ENCODE measurements around the gene TSHZ3.

The TSHZ3 gene

DNA sequence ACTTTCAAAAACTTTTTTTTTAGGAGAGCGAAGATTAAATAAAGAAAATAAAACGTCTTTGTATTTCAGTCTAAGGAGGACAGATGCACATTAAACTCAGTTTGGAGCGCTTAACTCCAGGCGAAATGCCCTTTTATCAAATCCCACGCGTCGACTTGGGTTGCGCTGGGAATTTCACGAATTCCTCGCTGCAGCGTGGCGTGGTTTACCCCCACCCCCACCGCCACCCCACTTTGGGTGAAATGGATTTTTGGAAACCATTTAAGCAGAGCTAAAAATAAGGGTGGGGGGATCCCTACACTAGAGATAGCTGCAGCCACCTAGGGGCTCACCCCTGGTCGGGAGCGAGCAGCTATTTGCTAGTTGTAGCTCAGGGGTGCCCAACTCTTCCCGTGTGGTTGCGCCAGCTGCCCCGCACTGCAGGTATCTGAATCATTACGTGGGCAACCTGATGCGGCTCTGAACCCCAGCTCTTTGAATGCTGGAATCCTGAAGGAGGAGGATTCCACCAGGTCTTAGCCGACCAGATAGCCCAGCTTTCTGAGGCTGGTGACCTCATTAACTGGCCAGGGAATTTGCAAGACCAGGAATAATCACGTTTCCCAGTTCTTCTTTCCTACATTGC lies 6.5 kb upstream of the TSHZ3 start:
- DNase-seq (ENCODE audit: low read depth) = peak; percentile 21
- TF ChIP-seq, protein P1, sequence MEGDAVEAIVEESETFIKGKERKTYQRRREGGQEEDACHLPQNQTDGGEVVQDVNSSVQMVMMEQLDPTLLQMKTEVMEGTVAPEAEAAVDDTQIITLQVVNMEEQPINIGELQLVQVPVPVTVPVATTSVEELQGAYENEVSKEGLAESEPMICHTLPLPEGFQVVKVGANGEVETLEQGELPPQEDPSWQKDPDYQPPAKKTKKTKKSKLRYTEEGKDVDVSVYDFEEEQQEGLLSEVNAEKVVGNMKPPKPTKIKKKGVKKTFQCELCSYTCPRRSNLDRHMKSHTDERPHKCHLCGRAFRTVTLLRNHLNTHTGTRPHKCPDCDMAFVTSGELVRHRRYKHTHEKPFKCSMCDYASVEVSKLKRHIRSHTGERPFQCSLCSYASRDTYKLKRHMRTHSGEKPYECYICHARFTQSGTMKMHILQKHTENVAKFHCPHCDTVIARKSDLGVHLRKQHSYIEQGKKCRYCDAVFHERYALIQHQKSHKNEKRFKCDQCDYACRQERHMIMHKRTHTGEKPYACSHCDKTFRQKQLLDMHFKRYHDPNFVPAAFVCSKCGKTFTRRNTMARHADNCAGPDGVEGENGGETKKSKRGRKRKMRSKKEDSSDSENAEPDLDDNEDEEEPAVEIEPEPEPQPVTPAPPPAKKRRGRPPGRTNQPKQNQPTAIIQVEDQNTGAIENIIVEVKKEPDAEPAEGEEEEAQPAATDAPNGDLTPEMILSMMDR (IDR thresholded peaks at IDR 0.05; ENCODE audit: insufficient read depth, low read depth, low read length, missing control alignments) = no peak
- H3K4me3 ChIP-seq (ENCODE audit: low read length) = no peak overlapping the region

DNA sequence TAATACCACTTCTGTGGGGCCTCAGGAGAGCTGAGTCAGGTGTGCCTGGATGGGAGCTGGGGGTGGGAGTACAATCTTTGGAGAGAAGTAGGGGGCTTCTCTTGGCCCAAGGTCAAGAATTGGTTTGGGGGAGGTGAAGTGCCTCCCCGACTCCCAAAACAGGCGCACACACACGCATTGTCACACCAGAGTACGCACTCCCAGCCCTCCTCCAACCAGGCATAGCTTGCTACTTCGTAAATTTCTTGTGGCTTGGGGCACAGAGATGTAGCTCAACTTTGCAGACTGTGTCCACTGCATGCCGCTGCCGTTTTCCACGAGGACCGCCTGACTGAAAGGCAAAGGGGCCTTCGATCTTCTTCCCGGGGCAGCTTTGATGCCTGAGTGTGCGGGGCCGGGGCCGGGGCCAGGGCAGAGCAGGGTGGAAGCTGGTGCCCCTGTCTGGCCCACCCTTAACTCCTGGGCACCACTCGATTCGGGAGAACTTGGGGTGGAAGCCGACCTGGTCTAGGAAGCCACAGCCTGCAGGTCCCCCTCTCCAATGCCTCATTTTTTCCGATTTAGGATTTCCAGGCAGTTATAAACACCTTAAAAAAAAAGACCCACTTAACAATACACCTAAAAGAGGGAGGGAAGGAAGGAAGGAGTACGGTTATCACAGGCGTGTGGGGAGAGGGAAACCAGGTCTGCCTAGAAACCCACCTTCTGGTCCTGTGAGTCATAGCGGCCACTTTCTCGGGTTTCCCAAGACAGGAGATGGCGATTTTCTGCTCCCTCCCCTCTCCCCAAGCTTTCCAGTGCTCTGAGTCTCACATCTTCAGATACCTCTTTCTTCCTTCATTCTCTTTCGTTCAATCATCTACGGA lies 5.8 kb upstream of the TSHZ3 start:
- H3K4me3 ChIP-seq (ENCODE audit: low read length) = no peak overlapping the region
- TF ChIP-seq, protein P1 (IDR thresholded peaks at IDR 0.05; ENCODE audit: insufficient read depth, low read depth, low read length, missing control alignments) = no peak
- no peak for DNase-seq (ENCODE audit: low read depth)

DNA sequence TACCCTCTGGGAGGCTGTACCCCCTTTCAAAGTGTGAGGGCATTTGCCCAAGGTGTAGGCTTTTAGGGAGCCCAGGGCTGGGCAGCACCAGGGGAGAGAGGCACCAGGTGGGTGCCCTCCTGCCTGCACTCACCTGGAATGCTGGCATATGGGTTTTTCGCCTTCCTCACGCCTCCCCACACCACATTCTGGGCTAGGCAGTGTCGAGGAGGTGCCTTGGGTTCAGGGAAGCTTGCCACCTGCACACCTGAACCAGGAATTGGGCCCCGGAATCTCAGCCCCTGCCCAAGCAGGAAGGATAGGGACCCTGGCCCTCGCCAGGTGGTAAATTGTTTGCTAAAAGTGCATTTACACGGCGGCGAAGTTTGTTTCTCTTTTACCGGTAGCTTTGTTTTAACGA lies 5.1 kb upstream of the TSHZ3 start:
- TF ChIP-seq, protein P1 (IDR thresholded peaks at IDR 0.05; ENCODE audit: insufficient read depth, low read depth, low read length, missing control alignments) = no peak
- H3K4me3 ChIP-seq (ENCODE audit: low read length) = no peak overlapping the region
- DNase-seq (ENCODE audit: low read depth) = no peak

DNA sequence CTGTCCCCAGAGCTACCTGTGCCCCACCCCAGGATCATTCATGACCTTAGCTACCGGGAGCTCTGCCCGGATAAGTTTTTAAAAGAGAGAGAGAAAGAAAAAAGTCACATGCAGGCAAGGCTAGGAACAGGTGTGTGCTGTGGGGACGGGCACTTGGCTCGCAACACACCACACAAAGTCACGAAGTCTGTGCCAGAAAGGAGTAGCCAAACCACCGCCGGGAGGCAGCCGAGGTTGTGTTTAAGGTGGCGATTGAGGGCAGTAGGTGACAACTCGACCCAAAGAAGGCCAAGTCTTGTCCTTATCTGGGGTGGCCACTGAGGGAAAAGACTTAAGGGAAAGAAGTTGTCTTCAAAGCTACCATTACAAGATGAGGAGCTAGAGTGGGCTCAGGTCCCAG lies 4.6 kb upstream of the TSHZ3 start:
- no peak overlapping the region for H3K4me3 ChIP-seq (ENCODE audit: low read length)
- TF ChIP-seq, protein P1 (IDR thresholded peaks at IDR 0.05; ENCODE audit: insufficient read depth, low read depth, low read length, missing control alignments) = no peak
- DNase-seq (ENCODE audit: low read depth) = no peak

GRCh38 chr19:31352782-31353651 lies 3.8 kb upstream of the TSHZ3 start:
- H3K4me3 ChIP-seq (ENCODE audit: low read length) = no peak overlapping the region
- TF ChIP-seq, protein P1 (IDR thresholded peaks at IDR 0.05; ENCODE audit: insufficient read depth, low read depth, low read length, missing control alignments) = no peak
- no peak for DNase-seq (ENCODE audit: low read depth)

GRCh38 chr19:31352296-31352781 lies 3.1 kb upstream of the TSHZ3 start:
- no peak for DNase-seq (ENCODE audit: low read depth)
- H3K4me3 ChIP-seq (ENCODE audit: low read length) = no peak overlapping the region
- TF ChIP-seq, protein P1 (IDR thresholded peaks at IDR 0.05; ENCODE audit: insufficient read depth, low read depth, low read length, missing control alignments) = no peak

Data from epithelial cell of esophagus (primary cell).